ENCODE measurements around the gene KRT25. TPM values are rescaled to one million over a fixed set of nuclear protein-coding genes. Genes with fewer than 3 reads are reported as not detected.

KRT25 gene
- total RNA-seq, 1 experiment from 2014 or later, result not detected

DNA sequence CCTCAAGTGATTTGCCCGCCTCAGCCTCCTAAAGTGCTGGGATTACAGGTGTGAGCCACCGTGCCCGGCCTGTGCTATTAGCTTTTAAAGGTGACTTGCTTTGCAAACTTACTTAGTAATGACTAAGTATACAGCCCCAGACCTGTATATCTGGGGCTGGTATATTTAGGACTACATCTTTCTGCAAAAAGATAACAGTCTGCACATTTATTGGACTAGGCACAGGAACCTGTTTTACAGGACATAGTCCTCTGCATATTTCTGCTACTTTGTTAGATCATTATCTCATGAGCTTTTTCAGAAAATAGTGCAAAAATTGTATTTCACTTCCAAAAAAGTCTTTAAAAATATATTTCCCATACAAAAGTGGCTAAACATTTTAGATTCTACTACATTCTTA lies 52.9 kb downstream of the KRT25 start:
- no peak for TF ChIP-seq EZH2 (IDR thresholded peaks at IDR 0.05; ENCODE audit: low read depth)
- TF ChIP-seq CTCF (conservative IDR thresholded peaks at IDR 0.05), result no peak
- no TSS peak for BruUV-seq (replicated peaks)
- Histone ChIP-seq H3F3A (ENCODE audit: insufficient read depth, low read depth) (peaks cover 15% of the 10 kb centered on the region), H3K4me1 (replicated peaks; ENCODE audit: insufficient read depth) (peaks cover 37% of the 10 kb centered on the region), H3K4me2 (peak overlapping the region; percentile 25; the same call in 1 of the 2 replicates), H3K9me3 (ENCODE audit: insufficient read depth, low read depth) (no peaks in the 10 kb centered on the region), H4K20me1 (ENCODE audit: insufficient read depth) (no peaks in the 10 kb centered on the region), H3K36me3 (ENCODE audit: low read depth) (no peaks in the 10 kb centered on the region), H3K9me2 (ENCODE audit: insufficient read depth) (no peaks in the 10 kb centered on the region), H3K27ac (peak overlapping the region; percentile 14), H3K79me2 (ENCODE audit: low read depth) (no peaks in the 10 kb centered on the region), H3K27me3 (ENCODE audit: insufficient read depth, low read depth) (no peaks in the 10 kb centered on the region), H2AFZ (no peak overlapping the region), H3K4me3 (no peak overlapping the region)
- DNase-seq, result peak; percentile 16 to 79
- intact Hi-C loops (cut with micrococcal nuclease; ENCODE audit: unreplicated experiment), result no loop called here
- CTCF ChIA-PET, result no interaction called here
- POLR2A ChIA-PET (ENCODE audit: unreplicated experiment), result no interaction called here

DNA sequence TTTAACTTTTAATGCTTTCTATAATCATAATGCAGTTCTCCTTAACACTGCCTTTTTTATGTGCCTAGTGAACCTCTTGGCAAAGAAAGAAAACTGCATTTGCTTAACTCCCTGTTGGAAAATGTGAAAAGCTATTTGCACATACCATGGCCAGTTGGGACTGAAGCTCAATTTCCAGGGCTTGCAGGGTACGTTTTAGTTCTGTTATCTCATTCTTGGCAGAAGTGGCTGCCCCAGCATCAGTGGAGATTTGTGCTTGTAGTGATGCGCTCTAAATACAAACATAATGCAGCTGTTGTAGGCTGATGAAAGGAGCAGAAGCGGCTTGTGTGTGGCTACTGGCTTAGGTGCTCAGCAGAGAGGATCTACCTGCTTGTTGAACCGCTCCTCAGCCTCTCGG lies 55.3 kb downstream of the KRT25 start:
- Histone ChIP-seq H3K4me2 (no peak overlapping the region), H3F3A (ENCODE audit: insufficient read depth, low read depth) (peaks cover 40% of the 10 kb centered on the region), H4K20me1 (ENCODE audit: insufficient read depth) (no peaks in the 10 kb centered on the region), H3K9me2 (ENCODE audit: insufficient read depth) (no peaks in the 10 kb centered on the region), H3K9me3 (ENCODE audit: insufficient read depth, low read depth) (no peaks in the 10 kb centered on the region), H2AFZ (no peak overlapping the region), H3K36me3 (ENCODE audit: low read depth) (no peaks in the 10 kb centered on the region), H3K79me2 (ENCODE audit: low read depth) (no peaks in the 10 kb centered on the region), H3K4me3 (no peak overlapping the region), H3K4me1 (replicated peaks; ENCODE audit: insufficient read depth) (peaks cover 46% of the 10 kb centered on the region), H3K27ac (no peak overlapping the region), H3K27me3 (ENCODE audit: insufficient read depth, low read depth) (no peaks in the 10 kb centered on the region)
- CTCF ChIA-PET, result interaction anchor here (0.6 kb wide), 1 partner anchor 452 kb away, joined by 3 read pairs; no protein-coding TSS in a partner anchor
- POLR2A ChIA-PET (ENCODE audit: unreplicated experiment), result no interaction called here
- BruUV-seq (replicated peaks), result no TSS peak
- TF ChIP-seq CTCF (conservative IDR thresholded peaks at IDR 0.05) (no peak), EZH2 (IDR thresholded peaks at IDR 0.05; ENCODE audit: low read depth) (no peak)
- no peak for DNase-seq
- intact Hi-C loops (cut with micrococcal nuclease; ENCODE audit: unreplicated experiment), result no loop called here

DNA sequence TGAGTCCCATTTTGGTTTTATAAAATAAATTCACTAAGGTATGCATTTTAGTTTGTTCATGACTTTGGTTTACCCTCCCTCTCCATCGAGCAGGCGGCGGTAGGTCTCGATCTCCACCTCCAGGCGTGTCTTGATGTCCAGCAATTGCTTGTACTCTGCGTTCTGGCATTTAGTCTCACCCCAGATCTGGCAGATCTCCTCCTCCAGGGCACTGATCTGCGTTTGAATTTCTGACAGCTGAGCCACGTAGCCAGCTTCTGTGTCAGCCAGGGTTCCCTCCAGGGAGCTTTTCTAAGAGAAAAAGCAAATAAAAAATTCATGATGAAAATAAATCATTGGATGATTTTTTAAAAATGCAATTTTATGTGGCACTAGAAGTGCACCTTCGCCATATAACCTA lies 55.8 kb downstream of the KRT25 start:
- H3K9me2 ChIP-seq (ENCODE audit: insufficient read depth), result no peaks in the 10 kb centered on the region
- TF ChIP-seq CTCF (conservative IDR thresholded peaks at IDR 0.05) (no peak), EZH2 (IDR thresholded peaks at IDR 0.05; ENCODE audit: low read depth) (no peak)
- H3K4me2 ChIP-seq, result no peak overlapping the region
- no peak overlapping the region for H3K27ac ChIP-seq
- CTCF ChIA-PET, result interaction anchor here (0.6 kb wide), 1 partner anchor 452 kb away, joined by 3 read pairs; no protein-coding TSS in a partner anchor
- POLR2A ChIA-PET (ENCODE audit: unreplicated experiment), result no interaction called here
- H3K9me3 ChIP-seq (ENCODE audit: insufficient read depth, low read depth), result no peaks in the 10 kb centered on the region
- DNase-seq, result no peak
- H3F3A ChIP-seq (ENCODE audit: insufficient read depth, low read depth), result peaks cover 43% of the 10 kb centered on the region
- H3K36me3 ChIP-seq (ENCODE audit: low read depth), result no peaks in the 10 kb centered on the region
- H3K79me2 ChIP-seq (ENCODE audit: low read depth), result no peaks in the 10 kb centered on the region
- intact Hi-C loops (cut with micrococcal nuclease; ENCODE audit: unreplicated experiment), result no loop called here
- no peaks in the 10 kb centered on the region for H4K20me1 ChIP-seq (ENCODE audit: insufficient read depth)
- no TSS peak for BruUV-seq (replicated peaks)
- no peak overlapping the region for H2AFZ ChIP-seq
- peaks cover 45% of the 10 kb centered on the region for H3K4me1 ChIP-seq (replicated peaks; ENCODE audit: insufficient read depth)
- no peak overlapping the region for H3K4me3 ChIP-seq
- H3K27me3 ChIP-seq (ENCODE audit: insufficient read depth, low read depth), result no peaks in the 10 kb centered on the region

Other genes with a start within 250 kb of the KRT25 start
- gene CCR7, start 189.9 kb downstream of the KRT25 start, total RNA-seq (2021), result not detected in 2 replicates
- gene SMARCE1, start 107.5 kb downstream of the KRT25 start, total RNA-seq (2021), result 75.0 and 90.8 TPM in 2 replicates
- not detected in 2 replicates for gene KRT222, start 90.2 kb downstream of the KRT25 start, total RNA-seq (2021)
- gene KRT24, start 51.6 kb downstream of the KRT25 start, total RNA-seq (2021), result not detected in 2 replicates
- not detected in 2 replicates for gene KRT26, start 16.9 kb upstream of the KRT25 start, total RNA-seq (2021)
- not detected in 2 replicates for gene KRT27, start 27.2 kb upstream of the KRT25 start, total RNA-seq (2021)
- gene KRT28, start 44.6 kb upstream of the KRT25 start, total RNA-seq (2021), result not detected in 2 replicates
- 22.5 and 49.4 TPM in 2 replicates for gene KRT10, start 67.3 kb upstream of the KRT25 start, total RNA-seq (2021)
- not detected in 2 replicates for gene KRT12, start 111.9 kb upstream of the KRT25 start, total RNA-seq (2021)
- gene KRT20, start 129.9 kb upstream of the KRT25 start, total RNA-seq (2021), result not detected in 2 replicates
- not detected in 2 replicates for gene KRT23, start 182.3 kb upstream of the KRT25 start, total RNA-seq (2021)
- gene KRT39, start 211.6 kb upstream of the KRT25 start, total RNA-seq (2021), result not detected in 2 replicates
- not detected in 2 replicates for gene KRT40, start 229.0 kb upstream of the KRT25 start, total RNA-seq (2021)
- not detected in 2 replicates for gene KRTAP3-3, start 238.8 kb upstream of the KRT25 start, total RNA-seq (2021)
- gene KRTAP3-2, start 244.6 kb upstream of the KRT25 start, total RNA-seq (2021), result not detected in 2 replicates